Activated CD4-positive, alpha-beta T cell treated with anti-CD3 and anti-CD28 coated beads, Interleukin-2, amount 50 U/mL, for 4 hours (primary cell): ENCODE data around the gene PNO1.

Experiments
- DNase-seq, 2 experiments: peaks; one replicate each; pipeline ENCODE4 v3.0.0-alpha.2; 2020

The PNO1 gene

DNA sequence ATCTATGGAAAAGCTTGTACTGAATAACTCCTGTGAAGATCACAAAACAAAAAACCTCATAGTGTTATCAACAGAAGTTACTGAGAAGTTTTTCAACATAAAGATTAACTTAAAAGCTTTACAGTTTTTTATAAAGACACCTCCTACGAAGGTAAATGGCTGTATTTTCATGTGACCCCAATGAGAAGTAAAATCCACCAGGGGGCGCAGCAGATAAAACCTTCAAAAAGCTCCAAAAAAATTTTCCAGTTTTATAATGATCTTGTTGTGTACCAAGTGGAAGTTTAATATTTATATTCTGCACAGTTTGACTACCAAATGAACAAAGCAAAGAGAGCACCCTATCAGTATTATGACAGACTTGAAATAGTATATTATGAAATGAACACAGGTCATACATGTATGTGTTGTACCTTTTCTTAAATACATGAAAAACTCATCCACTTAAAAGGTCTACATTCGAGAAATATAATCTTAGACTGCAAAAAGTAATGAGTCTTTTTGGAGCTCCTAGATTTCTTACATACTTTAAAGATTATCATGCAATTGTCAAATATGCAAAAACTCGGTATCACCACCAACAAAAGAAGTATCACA, 38.5 kb downstream of the PNO1 start:
- peak; percentile 43 to 46 for DNase-seq

DNA sequence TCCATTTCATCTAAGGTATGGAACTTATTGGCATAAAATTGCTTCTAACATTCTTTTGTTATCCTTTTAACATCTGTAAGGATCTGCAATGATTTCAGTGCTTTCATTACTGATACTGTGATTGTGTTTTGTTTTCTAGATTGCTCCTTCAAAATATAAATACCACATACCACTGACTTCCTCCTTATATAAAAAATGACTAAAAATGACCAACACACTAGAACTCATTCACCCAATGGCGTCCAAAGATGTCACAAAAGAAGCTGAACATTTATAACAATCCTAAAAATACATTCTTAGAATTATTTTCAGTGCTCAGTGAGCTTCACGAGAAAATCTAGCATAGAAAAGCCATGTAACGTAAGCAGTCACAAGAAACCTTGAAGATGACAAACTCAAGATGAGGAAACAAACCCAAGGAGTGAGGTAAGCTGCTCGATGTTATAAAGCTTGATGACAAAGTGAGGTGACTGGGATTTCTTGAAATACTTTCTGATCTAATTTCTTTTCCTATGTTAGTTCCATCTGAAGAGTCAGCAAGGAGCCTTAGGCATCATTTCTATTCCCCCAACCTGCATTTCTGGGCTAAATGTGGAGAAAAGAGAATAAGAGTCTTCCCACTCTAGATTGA, 42.6 kb downstream of the PNO1 start:
- no peak for DNase-seq

DNA sequence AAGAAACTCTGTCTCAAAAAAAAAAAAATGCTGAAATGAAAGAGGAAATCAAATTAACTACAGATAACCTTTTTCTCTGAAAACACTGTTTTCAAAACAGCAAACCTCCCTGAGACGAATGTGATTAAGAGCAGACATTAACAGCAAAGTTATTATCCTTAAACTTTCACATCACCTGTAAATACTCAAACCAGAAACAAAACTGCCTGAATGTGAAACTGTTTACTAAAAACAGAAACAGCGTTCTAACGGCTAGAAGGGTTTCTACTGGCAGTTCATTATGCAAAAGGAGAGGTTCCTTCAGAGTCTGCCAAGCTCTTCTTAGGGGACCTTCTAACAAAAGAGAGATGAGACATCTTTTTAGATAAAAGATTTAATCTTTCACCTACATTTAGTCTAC, 45.9 kb downstream of the PNO1 start:
- DNase-seq, result no peak

DNA sequence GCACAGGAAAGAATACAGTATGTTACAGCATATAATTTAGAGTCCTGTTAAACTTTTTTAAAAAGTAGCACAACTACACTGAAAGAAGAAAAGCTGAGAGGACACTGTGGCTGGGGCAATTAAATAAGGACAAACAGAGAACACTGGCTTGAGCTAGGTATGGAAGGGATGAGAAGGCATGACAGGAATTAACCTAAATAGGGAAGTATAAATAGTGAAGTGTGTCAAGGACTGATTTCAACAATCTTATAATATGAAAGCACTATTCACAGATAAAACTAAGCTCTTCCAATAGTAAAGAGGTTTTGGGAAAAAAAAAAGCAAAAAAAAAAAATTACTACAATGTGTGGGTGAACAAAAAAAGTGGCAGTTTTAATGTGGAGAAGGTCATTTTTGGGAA, 49.1 kb downstream of the PNO1 start:
- no peak for DNase-seq

DNA sequence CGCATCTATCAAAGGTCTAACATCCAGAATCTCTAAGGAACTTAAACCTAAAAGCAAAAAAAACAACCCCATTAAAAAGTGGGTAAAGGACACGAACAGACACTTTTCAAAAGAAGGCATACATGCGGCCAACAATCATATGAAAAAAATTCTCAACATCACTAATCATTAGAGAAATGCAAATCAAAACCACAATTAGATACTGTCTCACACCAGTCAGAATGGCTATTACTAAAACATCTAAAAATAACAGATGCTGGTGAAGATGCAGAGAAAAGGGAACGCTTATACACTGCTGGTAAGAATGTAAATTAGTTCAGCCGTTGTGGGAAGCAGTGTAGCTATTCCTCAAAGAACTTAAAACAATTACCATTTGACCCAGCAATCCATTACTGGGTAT, 56.7 kb downstream of the PNO1 start:
- no peak for DNase-seq

DNA sequence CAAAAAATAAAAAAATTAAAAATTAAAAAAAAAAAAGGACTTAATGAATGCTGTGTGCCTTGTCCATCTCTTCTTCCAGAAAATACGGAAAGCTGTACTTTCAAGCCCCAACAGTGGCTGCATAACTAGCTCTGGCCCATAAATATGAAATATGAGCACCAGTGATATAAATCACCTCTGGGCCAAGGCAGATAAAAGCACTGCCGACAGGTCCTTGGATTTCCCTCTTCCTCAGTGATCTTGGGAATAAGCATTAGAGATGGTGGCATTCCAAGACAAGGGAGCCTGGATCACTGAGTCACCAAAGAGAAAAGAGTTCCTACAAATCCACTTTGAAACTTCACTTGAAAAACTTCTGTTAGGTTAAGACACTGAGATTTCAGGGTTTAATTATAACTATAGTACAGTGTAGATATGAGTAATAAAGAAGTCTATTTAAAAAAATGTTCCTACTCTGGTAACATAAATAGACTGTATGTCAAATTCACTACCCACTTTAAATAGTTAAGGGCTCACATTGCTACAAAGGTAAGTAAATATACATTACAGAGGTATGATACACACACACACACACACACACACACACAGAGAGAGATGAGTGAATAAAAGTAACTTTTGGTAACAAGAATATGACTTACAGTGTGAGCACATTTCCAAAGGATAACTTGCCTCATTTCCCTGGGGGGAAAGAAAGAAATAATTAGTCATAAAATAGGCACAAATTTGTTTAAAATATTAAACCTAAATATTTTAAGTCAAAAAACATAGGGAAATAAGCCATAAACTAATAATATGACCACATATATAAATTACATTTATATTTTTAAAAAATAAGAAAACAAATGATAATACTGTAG, 59.0 kb downstream of the PNO1 start:
- no peak for DNase-seq

DNA sequence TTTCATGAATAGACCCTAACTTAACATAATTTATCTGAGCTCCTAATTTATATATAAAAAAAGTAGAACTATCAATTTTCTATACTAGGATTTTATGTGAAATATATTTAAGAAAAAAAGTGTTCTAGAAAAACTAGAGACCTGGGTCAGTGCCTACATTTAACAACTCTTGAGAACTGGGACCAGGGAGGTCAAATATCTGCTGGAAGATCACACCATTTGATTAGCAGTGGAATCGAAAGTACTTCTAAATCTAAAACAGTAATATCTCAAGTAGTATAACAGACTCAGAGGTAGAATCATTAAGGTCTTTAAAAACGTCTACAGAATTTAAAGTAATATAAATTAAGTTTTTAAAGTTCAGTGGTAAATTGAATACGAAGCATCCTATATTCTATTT, 60.0 kb downstream of the PNO1 start:
- DNase-seq, result no peak

DNA sequence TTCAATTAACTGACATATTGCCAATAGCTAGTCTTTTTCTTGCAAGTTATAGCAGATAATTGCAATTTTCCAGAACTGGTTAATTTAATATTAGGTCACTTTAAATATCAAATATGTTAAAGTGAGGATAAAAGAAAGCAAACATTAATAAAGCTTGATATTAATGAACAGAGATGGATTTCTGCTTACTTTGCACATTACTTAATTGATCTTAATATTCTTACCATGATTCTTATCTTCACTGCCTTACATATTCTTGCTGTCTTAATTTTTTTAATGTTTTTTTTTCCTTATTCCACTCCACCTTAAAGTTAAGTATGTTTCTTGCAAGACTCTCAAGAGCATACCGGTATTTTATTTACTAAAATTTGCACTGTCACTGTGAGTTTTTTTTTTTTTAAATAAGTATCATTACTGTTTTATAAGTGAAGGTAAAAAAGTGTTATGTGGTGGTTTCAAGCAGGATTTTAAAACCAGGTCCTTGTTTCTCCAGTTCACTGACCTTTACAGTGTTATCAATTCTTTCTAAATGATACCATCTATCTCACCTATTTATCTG, 60.7 kb downstream of the PNO1 start:
- no peak for DNase-seq

DNA sequence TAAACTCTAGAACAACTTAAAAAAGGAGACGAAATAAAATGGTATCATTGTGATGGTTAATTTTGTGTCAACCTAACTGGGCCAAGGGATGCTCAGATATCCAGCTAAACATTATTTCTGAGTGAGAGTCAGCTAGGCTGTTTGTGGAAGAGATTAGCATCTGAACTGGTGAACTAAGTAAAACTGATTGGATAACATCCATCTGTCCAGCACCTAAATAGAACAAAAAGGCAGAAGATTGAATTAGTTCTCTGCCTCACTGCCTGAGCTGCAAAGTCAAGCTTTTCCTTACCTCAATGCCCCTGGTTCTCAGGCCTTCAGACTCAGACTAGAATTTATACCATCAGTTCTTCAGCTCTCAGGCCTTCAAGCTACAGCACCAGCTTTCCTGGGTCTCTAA, 64.6 kb downstream of the PNO1 start:
- no peak for DNase-seq

DNA sequence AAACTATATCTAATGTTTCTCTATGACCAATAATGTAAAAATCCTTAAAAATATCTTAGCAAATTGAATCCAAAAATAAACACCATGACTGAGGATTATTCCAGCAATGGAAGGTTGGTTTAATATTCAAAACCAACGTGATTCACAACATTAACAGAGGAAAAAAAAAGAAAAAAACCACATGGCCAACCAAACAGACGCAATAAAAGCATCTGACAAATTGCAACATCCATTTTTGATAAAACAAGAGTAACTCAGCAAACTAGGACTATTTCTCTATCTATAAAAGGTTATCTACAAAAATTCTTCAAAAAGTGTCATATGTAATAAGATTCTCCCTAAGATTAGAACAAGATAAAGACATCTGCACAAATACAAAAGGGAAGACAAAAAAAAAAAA, 65.7 kb downstream of the PNO1 start:
- no peak for DNase-seq

DNA sequence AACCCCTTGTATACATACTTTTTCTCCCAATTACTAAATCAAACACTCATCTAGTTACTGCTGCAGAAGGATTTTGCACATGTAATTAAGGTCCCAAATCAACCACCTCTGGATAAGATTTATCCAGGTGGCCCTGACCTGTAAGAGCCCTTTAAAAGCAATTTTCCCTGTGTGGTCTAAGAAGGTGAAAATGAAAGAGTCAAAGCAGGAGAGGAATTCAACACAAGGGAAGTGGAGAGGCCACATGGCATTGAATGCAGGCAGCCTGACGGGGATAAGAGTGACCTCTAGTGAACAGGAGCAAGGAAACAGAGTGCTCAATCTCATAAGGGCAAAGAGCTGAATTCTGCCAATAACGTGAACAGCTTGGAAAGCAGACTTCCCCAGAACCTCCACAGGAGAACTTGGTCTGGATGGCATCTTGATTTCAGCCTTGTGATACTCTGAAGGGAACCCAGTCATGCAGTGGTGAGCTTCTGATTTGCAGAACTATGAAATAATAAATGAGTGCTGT, 67.5 kb downstream of the PNO1 start:
- peak in 1 of 2 experiments; percentile 9 for DNase-seq
